Stimulated activated CD8-positive, alpha-beta memory T cell treated with anti-CD3 and anti-CD28 coated beads, Interleukin-4, amount 100 ng/mL, for 24 hours (primary cell): ENCODE data around the gene LOXHD1.

Source experiments
- DNase-seq: peaks from one replicate; pipeline ENCODE4 v3.0.0-alpha.2; 2020; ENCODE audit warnings: low read depth

Gene LOXHD1

GRCh38 chr18:46625069-46625468 is 32.0 kb downstream of the LOXHD1 start:
- DNase-seq, result no peak

GRCh38 chr18:46624127-46624526 is 32.9 kb downstream of the LOXHD1 start:
- peak; percentile 2 for DNase-seq

GRCh38 chr18:46623541-46623940 is 33.5 kb downstream of the LOXHD1 start:
- DNase-seq, result no peak

GRCh38 chr18:46622999-46623398 is 34.0 kb downstream of the LOXHD1 start:
- no peak for DNase-seq

- no peak for DNase-seq
Observed at GRCh38 chr18:46622451-46622850, 34.6 kb downstream of the LOXHD1 start.

GRCh38 chr18:46621871-46622270 is 35.1 kb downstream of the LOXHD1 start:
- DNase-seq, result no peak

- no peak for DNase-seq
Observed at GRCh38 chr18:46621111-46621766, 35.8 kb downstream of the LOXHD1 start.

GRCh38 chr18:46619559-46619958 is 37.5 kb downstream of the LOXHD1 start:
- no peak for DNase-seq

- DNase-seq, result no peak
Observed at GRCh38 chr18:46615720-46616119, 41.3 kb downstream of the LOXHD1 start.

GRCh38 chr18:46609048-46609447 is 48.0 kb downstream of the LOXHD1 start:
- DNase-seq, result no peak

- no peak for DNase-seq
Observed at GRCh38 chr18:46607926-46608325, 49.1 kb downstream of the LOXHD1 start.

- DNase-seq, result no peak
Observed at GRCh38 chr18:46601141-46601805, 55.7 kb downstream of the LOXHD1 start.

- DNase-seq, result no peak
Observed at GRCh38 chr18:46596119-46596518, 60.9 kb downstream of the LOXHD1 start.

GRCh38 chr18:46591783-46592391 is 65.1 kb downstream of the LOXHD1 start:
- no peak for DNase-seq

GRCh38 chr18:46590103-46590502 is 66.9 kb downstream of the LOXHD1 start:
- DNase-seq, result no peak

GRCh38 chr18:46588971-46589660 is 67.9 kb downstream of the LOXHD1 start:
- no peak for DNase-seq

- DNase-seq, result no peak
Observed at GRCh38 chr18:46587600-46587999, 69.4 kb downstream of the LOXHD1 start.

GRCh38 chr18:46583711-46584110 is 73.3 kb downstream of the LOXHD1 start:
- no peak for DNase-seq

- no peak for DNase-seq
Observed at GRCh38 chr18:46581648-46582047, 75.4 kb downstream of the LOXHD1 start.

GRCh38 chr18:46578987-46579386 is 78.0 kb downstream of the LOXHD1 start:
- no peak for DNase-seq

- no peak for DNase-seq
Observed at GRCh38 chr18:46577546-46577945, 79.5 kb downstream of the LOXHD1 start.

GRCh38 chr18:46575851-46576250 is 81.2 kb downstream of the LOXHD1 start:
- no peak for DNase-seq

- no peak for DNase-seq
Observed at GRCh38 chr18:46574743-46575115, 82.3 kb downstream of the LOXHD1 start.
